Erythroblast (primary cell): Measurements from ENCODE around the gene NCAPD3.

ENCODE experiments used
- DNase-seq, 2 experiments: peaks; one replicate each; lab custom pipeline; 2025; lab: John Stamatoyannopoulos, UW
- GATA1 ChIP-seq: IDR thresholded peaks from 2 replicates; pipeline ENCODE4 v1.6.1; 2011; ENCODE audit warnings: low read depth, mild to moderate bottlenecking, control low read depth, low read length, moderate library complexity
- POLR2A ChIP-seq: IDR thresholded peaks from 2 replicates; pipeline ENCODE4 v1.6.1; 2011; ENCODE audit warnings: mild to moderate bottlenecking, low read length

The NCAPD3 gene

DNA sequence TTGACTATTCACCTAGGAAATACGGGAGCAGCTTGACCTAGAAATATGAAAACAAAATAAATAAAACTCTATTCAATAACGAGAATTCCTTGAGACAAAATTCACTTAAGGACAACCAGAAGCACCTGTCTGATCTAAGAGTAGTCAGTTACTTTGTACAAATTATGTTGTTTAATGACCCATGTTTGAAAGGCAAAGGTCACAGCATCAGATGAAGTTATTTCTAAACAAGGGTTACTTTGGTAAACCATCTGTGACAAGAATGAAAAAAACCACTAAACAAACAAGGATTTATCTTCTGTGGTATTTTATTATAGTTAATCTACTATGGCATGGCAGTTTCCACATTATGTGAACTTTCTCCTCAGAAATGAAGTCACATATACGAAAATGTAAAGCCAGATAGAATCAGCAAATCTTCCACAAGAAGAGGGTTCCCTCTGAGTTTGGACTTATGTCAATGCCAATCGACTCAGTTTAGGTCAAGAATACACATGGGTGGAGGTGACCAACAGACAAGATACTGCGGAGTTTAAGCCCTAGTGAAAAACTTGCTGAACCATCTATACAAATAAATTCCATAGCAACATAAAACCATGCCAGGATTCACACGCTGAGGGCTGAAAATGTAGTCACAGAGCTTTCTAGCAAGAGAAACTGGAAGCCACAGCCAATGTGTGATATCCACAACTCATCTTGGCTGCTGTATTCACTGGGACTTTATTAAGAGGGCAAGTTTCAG is 53.4 kb downstream of the NCAPD3 start:
- no peak for TF ChIP-seq GATA1
- TF ChIP-seq POLR2A = no peak
- no peak for DNase-seq

DNA sequence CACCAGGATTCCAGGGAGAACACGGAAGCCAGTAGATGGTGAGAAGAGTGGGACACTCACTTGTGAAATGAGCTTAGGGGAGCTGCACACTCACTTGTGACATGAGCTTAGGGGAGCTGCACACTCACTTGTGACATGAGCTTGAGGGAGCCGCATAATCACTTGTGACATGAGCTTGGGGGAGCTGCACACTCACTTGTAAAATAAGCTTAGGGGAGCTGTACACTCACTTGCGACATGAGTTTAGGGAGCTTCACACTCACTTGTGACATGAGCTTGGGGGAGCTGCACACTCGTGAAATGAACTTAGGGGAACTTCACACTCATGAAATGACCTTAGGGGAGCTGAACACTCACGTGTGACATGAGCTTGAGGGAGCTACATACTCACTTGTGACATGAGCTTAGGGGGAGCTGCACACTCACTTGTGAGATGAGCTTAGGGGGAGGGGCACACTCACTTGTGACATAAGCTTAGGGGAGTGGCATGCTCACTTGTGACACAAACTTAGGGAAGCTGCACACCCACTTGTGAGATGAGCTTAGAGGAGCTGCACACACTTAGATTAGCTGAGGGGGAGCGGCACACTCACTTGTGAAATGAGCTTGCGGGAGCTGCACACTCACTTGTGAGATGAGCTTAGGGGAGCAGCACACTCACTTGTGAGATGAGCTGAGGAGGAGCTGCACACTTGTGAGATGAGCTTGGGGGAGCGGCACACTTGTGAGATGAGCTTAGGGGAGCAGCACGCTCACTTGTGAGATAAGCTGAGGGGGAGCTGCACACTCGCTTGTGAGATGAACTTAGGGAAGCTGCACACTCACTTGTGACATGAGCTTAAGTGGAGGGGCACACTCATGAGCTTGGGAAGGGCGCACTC is 59.0 kb downstream of the NCAPD3 start:
- DNase-seq = no peak
- no peak for TF ChIP-seq POLR2A
- TF ChIP-seq GATA1 = no peak

DNA sequence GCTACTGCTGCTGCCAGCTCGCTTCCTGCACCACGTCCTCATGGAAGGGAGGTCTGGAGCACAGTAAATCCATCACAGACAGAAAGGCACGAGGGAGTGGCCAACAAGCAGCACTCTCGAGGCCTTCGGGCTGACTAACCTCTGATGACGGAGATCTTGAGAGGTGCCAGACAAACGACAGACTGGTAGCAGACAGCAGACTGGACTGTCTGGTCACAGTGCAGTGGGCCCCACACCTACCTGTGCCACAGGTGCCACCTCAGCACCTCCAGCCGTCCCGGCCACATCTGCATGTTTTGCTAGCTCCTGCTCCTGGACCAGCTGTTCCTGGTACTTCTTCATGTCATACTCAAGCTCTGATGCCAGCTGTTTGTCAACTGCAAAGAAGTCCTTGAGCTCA is 64.1 kb downstream of the NCAPD3 start:
- TF ChIP-seq POLR2A (no peak), GATA1 (no peak)

DNA sequence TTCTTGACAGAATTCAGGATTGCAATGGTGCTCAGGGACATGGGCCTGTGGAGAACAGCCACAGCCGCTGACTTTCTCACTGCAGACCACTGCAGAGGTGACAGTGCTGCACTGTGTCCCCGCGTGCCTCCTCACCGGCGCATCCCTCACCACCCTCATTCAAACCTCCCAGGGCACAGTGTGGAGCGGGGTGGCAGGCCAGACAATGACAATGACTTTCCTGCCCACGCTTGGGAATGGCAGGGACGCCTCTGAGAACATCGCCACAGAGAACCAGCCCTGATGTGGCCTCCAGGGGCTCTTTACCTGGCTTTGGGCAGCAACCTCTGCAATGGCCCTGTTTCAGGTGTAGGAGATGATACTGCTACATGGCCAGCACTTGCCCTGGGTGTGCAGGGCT is 65.7 kb downstream of the NCAPD3 start:
- DNase-seq = no peak
- TF ChIP-seq GATA1 = no peak
- no peak for TF ChIP-seq POLR2A

More for the DNA sequence above, 64.1 kb downstream of the NCAPD3 start:
- DNase-seq = no peak

DNA sequence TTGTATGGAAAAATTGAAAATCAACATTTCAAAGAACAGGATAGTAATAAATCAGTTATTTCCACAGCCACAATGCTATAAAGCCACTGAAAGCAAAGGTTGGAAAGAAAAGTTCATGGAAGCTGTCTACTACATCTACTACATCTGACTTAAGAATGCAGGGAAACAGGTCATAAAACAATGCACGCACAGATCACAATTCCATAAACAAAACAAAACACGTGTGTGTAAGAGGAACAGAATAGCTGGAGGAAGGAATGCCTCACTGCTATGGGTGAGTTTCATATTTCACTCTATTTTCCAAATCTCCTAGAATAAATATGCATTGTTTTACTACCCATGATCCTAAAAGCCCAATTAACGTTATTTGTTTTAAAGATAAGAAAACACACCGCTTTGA is 66.3 kb downstream of the NCAPD3 start:
- DNase-seq = no peak
- no peak for TF ChIP-seq POLR2A
- no peak for TF ChIP-seq GATA1

DNA sequence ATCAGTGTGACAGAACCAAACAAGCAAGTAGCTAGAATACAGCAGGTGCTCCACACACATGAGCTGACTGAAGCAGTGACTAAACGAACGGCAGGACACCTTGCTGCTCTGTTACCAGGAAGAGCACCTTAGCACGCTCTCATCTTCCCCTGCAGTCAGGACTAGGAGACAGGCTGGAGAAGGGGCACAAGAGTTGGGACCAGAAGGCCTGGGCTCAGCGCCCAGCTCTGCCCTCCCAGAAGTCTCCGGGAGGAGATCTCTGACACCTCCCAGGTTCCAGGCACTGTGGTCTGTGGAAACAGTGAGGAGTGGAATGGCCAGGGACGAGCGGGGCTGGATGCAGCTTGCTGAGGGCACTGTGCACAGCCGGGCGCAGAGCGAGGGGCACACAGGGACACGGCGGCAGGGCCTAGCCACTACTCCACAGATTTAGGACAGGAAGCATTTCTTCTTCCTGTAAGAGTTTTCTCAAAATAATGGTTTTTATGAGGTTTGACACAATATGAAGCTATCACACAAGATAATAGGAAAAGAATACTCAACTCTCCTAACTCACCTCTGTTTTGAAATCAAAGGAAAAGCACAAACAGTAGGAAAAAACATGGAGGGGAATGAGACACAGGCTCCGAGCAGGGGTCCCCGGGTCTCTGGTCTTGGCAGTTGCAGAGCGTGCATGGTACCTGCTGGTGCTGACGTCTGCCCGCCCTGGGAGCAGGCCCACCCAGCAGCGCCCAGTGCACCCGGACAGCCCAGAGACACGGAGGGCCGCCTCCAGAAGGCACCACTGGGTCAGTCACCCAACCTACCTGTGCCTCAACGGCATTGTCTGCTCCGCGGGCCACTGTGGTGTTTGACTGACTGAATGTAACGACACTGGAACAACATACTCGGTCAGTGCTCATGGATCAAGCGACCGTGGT is 67.6 kb downstream of the NCAPD3 start:
- no peak for TF ChIP-seq POLR2A
- no peak for TF ChIP-seq GATA1
- no peak for DNase-seq

DNA sequence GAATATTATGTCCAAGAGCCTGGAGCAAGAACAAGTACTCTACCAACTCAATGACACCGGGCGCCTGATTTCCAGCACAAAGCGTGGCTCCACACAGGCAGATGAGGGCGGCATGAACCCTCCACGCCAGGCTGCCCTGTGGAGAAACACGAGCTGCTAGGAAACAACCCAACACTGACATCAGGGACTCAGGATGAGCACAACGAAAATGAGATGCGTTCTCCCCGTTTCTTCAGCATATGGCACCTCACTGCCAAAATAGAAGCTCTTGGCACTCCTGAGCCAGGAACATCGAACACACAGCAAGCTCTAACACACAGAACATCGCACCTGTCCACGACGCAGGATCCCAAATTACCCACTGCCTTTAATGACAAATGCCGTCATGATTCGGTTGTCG is 68.3 kb downstream of the NCAPD3 start:
- no peak for DNase-seq
- TF ChIP-seq GATA1 (no peak), POLR2A (no peak)

DNA sequence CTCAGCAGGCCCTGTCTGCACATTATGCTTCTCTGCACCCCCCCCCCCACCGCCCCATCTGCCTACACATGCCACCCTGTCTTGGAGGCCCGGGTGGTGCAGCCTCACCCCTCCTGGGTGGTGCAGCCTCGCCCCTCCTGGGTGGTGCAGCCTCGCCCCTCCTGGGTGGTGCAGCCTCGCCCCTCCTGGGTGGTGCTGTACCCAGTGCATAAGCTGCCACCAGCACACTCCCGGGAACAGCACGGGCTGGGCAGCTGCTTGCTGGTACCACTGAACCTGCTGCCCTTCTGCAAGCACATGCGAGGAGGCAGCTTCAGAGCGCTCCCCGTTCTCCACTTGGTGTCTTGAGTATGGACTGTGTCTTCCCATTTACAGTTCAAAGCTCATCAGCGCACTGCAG is 69.3 kb downstream of the NCAPD3 start:
- no peak for TF ChIP-seq GATA1
- TF ChIP-seq POLR2A = no peak
- no peak for DNase-seq

DNA sequence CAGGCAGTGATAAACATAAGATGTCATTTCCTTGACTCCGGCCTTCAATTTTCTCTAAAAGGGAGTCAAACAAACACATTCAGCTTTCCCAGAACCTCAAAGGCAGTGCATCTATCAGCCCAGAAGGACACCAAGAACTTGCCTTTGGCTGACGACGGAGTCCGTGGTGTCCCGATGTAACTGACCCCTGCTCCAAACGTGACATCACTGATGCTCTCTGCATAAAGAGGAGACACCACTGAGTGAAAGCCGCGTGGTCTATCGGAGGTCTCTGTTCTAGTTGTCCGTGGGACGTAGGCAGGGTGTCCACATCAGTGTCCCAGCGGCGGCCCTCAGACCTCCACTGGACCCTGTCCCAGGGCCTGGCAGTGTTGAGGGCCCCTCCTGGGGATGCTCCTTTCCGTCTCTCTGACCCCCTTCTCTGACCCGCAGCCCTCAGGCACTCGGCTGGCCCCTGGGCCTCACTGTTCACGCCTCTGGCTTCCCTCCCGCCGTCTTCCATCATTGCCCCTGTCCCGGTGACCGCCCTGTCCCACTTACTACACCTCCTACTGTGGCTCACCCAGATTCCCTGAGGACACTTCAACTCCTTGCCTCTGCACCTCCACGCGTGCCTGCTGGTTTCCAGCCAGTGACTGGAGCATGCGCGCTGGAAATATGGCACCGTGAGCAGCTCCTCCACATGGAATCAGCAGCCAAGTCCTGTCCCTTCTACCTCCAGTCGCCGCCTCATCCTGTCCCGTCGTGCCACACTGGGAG is 70.4 kb downstream of the NCAPD3 start:
- no peak for DNase-seq
- TF ChIP-seq POLR2A = no peak
- TF ChIP-seq GATA1 = no peak

DNA sequence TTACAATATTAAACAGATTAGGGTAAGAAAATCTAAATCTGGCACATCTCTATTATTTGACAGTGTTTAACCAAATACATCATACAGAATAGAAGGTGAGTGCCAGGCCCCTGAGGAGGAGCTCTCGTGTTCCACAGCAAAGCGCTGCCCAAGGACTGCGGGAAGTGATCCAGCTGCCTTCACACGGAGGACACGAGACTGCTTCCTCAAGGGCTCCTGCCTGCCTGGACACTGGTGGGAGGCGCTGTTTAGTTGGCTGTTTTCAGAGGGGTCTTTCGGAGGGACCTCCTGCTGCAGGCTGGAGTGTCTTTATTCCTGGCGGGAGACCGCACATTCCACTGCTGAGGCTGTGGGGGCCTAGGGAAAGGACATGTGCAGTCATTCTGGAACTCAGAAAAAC is 71.1 kb downstream of the NCAPD3 start:
- TF ChIP-seq POLR2A (no peak), GATA1 (no peak)
- no peak for DNase-seq

DNA sequence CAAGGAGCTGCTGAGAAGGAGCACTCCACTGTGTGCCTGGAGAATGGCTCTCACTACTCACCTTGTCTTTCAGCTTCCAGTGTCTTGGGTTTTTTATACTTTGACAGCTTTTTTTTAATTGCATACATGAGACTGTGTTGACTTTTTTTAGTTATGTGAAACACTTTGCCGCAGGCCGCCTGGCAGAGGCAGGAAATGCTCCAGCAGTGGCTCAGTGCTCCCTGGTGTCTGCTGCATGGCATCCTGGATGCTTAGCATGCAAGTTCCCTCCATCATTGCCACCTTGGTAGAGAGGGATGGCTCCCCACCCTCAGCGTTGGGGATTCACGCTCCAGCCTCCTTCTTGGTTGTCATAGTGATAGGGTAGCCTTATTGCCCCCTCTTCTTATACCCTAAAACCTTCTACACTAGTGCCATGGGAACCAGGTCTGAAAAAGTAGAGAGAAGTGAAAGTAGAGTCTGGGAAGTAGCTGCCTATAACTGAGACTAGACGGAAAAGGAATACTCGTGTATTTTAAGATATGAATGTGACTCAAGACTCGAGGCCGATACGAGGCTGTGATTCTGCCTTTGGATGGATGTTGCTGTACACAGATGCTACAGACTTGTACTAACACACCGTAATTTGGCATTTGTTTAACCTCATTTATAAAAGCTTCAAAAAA is 72.6 kb downstream of the NCAPD3 start:
- no peak for DNase-seq
- TF ChIP-seq GATA1 (no peak), POLR2A (no peak)

DNA sequence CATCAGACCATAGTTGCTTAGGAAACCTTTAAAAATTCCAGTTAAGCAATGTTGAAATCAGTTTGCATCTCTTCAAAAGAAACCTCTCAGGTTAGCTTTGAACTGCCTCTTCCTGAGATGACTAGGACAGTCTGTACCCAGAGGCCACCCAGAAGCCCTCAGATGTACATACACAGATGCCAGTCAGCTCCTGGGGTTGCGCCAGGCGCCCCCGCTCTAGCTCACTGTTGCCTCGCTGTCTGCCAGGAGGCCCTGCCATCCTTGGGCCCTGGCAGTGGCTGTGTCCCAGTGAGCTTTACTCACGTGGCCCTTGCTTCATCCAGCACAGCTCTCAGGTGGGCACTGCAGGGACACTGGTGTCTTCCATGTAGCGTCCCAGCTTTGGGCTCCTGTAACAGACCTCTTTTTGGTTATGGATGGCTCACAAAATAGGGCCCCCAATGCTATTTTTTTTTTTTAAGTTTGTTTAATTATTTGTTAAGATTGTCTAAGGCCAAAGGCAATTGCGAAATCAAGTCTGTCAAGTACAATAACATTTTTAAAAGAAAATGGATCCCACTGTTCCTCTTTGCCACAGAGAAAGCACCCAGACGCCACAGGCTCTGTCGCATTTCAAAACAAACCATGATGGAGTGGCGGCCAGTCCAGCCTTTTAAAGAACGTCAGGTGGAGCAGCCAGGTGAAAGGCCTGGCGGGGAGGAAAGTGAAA is 73.4 kb downstream of the NCAPD3 start:
- no peak for DNase-seq
- no peak for TF ChIP-seq GATA1
